Muscle of leg (tissue), 11 donors: ENCODE measurements around the gene FHIT. TPM values are rescaled to one million over a fixed set of nuclear protein-coding genes. Genes with fewer than 3 reads are reported as not detected.

ENCODE experiments used
- DNase-seq: peaks from one replicate; pipeline ENCODE4 v3.0.0; 2013
- H3K27ac ChIP-seq: one replicate; pipeline ENCODE4 v1.5.1; 2013; ENCODE audit warnings: mild to moderate bottlenecking, low read length, control low read depth
- H3K27me3 ChIP-seq: one replicate; pipeline ENCODE4 v1.6.1; 2013; ENCODE audit warnings: low read length; ENCODE audit not compliant: control insufficient read depth, insufficient read depth
- H3K36me3 ChIP-seq: one replicate; pipeline ENCODE4 v1.6.1; 2013; ENCODE audit warnings: low read length; ENCODE audit not compliant: control insufficient read depth, insufficient read depth
- H3K4me1 ChIP-seq: one replicate; pipeline ENCODE4 v1.6.1; 2013; ENCODE audit warnings: low read length; ENCODE audit not compliant: control insufficient read depth, insufficient read depth
- H3K4me3 ChIP-seq: one replicate; pipeline ENCODE4 v1.5.1; 2013; ENCODE audit warnings: low read length, control low read depth
- H3K9me3 ChIP-seq: replicated peaks from 2 replicates; pipeline ENCODE4 v1.6.1; 2013; ENCODE audit warnings: low read depth, low read length; ENCODE audit not compliant: control insufficient read depth
- WGBS: methylation state at CpG from one replicate; pipeline ENCODE4 v1.1.5; 2013; ENCODE audit warnings: missing lambda C conversion rate; ENCODE audit not compliant: insufficient coverage; 5-methylcytosine and 5-hydroxymethylcytosine counted together
- polyA plus RNA-seq, 8 donors: library from polyadenylated mRNA; unstranded; fragments of 120-200 nt; gene quantifications; one replicate each; pipeline versions ENCODE4 v1.2.1 to v1.2.3, GENCODE V29; 2013; ENCODE audit warnings: inconsistent platforms in 1 of 8, low replicate concordance in 1 of 8; ENCODE audit not compliant: insufficient read length in 8 of 8, insufficient read depth in 1 of 8
- total RNA-seq: library from RNA; stranded (reverse); fragments of 120-200 nt; gene quantifications from one replicate; pipeline ENCODE4 v1.2.4, GENCODE V29; 2013

FHIT gene
- total and polyA plus RNA-seq, 9 donors = 4.1 to 8.0 (median 5.3) TPM

- Histone ChIP-seq H3K4me3 (no peak overlapping the region), H3K27me3 (no peaks in the 10 kb centered on the region), H3K36me3 (no peaks in the 10 kb centered on the region), H3K4me1 (no peaks in the 10 kb centered on the region), H3K27ac (no peak overlapping the region), H3K9me3 (no peaks in the 10 kb centered on the region)
- 98% methylated on average over 5 of the region's 9 CpGs for WGBS
- no peak for DNase-seq
Observed at GRCh38 chr3:60319179-60319858, 931.9 kb downstream of the FHIT start.

GRCh38 chr3:60316121-60316797 lies 935.0 kb downstream of the FHIT start:
- no peaks in the 10 kb centered on the region for H3K36me3 ChIP-seq
- H3K27ac ChIP-seq = no peak overlapping the region
- peak; percentile 77 for DNase-seq
- no peaks in the 10 kb centered on the region for H3K4me1 ChIP-seq
- no peak overlapping the region for H3K4me3 ChIP-seq
- H3K9me3 ChIP-seq = no peaks in the 10 kb centered on the region
- no peaks in the 10 kb centered on the region for H3K27me3 ChIP-seq

- 80% methylated on average over 1 of the region's 6 CpGs for WGBS
- Histone ChIP-seq H3K4me1 (no peaks in the 10 kb centered on the region), H3K27ac (no peak overlapping the region), H3K4me3 (no peak overlapping the region), H3K36me3 (no peaks in the 10 kb centered on the region), H3K27me3 (no peaks in the 10 kb centered on the region), H3K9me3 (no peaks in the 10 kb centered on the region)
- DNase-seq = no peak
Observed at GRCh38 chr3:60313951-60314461, 937.2 kb downstream of the FHIT start.

- Histone ChIP-seq H3K27ac (no peak overlapping the region), H3K9me3 (no peaks in the 10 kb centered on the region), H3K36me3 (no peaks in the 10 kb centered on the region), H3K4me1 (no peaks in the 10 kb centered on the region), H3K4me3 (no peak overlapping the region), H3K27me3 (no peaks in the 10 kb centered on the region)
- no CpG with 5 or more reads among the region's 4 CpGs for WGBS
- no peak for DNase-seq
Observed at GRCh38 chr3:60313231-60313798, 937.9 kb downstream of the FHIT start.

GRCh38 chr3:60309539-60310268 lies 941.5 kb downstream of the FHIT start:
- H3K4me1 ChIP-seq = no peaks in the 10 kb centered on the region
- WGBS = 61% methylated on average over 5 of the region's 6 CpGs

GRCh38 chr3:60308808-60309207 lies 942.4 kb downstream of the FHIT start:
- DNase-seq = peak; percentile 53
- no CpG with 5 or more reads among the region's 3 CpGs for WGBS
- no peaks in the 10 kb centered on the region for H3K27me3 ChIP-seq

More at GRCh38 chr3:60309539-60310268, 941.5 kb downstream of the FHIT start:
- no peaks in the 10 kb centered on the region for H3K27me3 ChIP-seq
- no peaks in the 10 kb centered on the region for H3K9me3 ChIP-seq
- no peak overlapping the region for H3K4me3 ChIP-seq
- no peak overlapping the region for H3K27ac ChIP-seq
- H3K36me3 ChIP-seq = no peaks in the 10 kb centered on the region
- no peak for DNase-seq

GRCh38 chr3:60307562-60308199 lies 943.6 kb downstream of the FHIT start:
- Histone ChIP-seq H3K9me3 (no peaks in the 10 kb centered on the region), H3K27ac (no peak overlapping the region), H3K4me1 (no peaks in the 10 kb centered on the region), H3K36me3 (no peaks in the 10 kb centered on the region), H3K4me3 (no peak overlapping the region), H3K27me3 (no peaks in the 10 kb centered on the region)
- WGBS = 98% methylated on average over 5 of the region's 5 CpGs
- no peak for DNase-seq

More at GRCh38 chr3:60308808-60309207, 942.4 kb downstream of the FHIT start:
- no peaks in the 10 kb centered on the region for H3K36me3 ChIP-seq
- H3K27ac ChIP-seq = no peak overlapping the region
- no peaks in the 10 kb centered on the region for H3K9me3 ChIP-seq
- H3K4me3 ChIP-seq = no peak overlapping the region
- no peaks in the 10 kb centered on the region for H3K4me1 ChIP-seq

GRCh38 chr3:60304112-60304511 lies 947.1 kb downstream of the FHIT start:
- Histone ChIP-seq H3K4me1 (no peaks in the 10 kb centered on the region), H3K27me3 (no peaks in the 10 kb centered on the region), H3K9me3 (peaks cover 5% of the 10 kb centered on the region), H3K36me3 (no peaks in the 10 kb centered on the region), H3K4me3 (no peak overlapping the region), H3K27ac (no peak overlapping the region)
- peak; percentile 42 for DNase-seq

- Histone ChIP-seq H3K27ac (no peak overlapping the region), H3K9me3 (peaks cover 5% of the 10 kb centered on the region), H3K27me3 (no peaks in the 10 kb centered on the region), H3K4me1 (no peaks in the 10 kb centered on the region), H3K36me3 (no peaks in the 10 kb centered on the region), H3K4me3 (no peak overlapping the region)
- no peak for DNase-seq
- WGBS = 63% methylated on average over 1 of the region's 3 CpGs
Observed at GRCh38 chr3:60303160-60303559, 948.1 kb downstream of the FHIT start.
